Transverse colon (tissue), 4 donors: ENCODE results near the gene DUSP15.

Source experiments
- EP300 ChIP-seq: sonication (generic); formaldehyde crosslinking; IDR thresholded peaks from one replicate; pipeline ENCODE4 v1.6.1; 2017; ENCODE audit warnings: antibody characterized with exemption, low read depth
- POLR2A ChIP-seq: fragments of 450-650 bp; IDR thresholded peaks from one replicate; pipeline ENCODE4 v1.6.1; 2016; ENCODE audit warnings: antibody characterized with exemption, mild to moderate bottlenecking, moderate library complexity
- POLR2AphosphoS5 ChIP-seq, 3 donors: sonication (generic); formaldehyde crosslinking; IDR thresholded peaks; one replicate each; pipeline ENCODE4 v1.6.1; 2016; ENCODE audit warnings: antibody characterized with exemption in 3 of 3
- TF ChIP-seq, protein P1 (sequence below), 5 experiments: fragments of 200-600 bp in 3 of 5; fragments of 450-650 bp in 2 of 5; sonication (generic) in 3 of 5; IDR thresholded peaks; 1 replicate in 2 of 5; 2 replicates in 3 of 5; pipeline ENCODE4 v1.5.1; 2016 to 2017; ENCODE audit warnings: antibody characterized with exemption in 5 of 5, inconsistent platforms in 3 of 5, mild to moderate bottlenecking in 2 of 5, moderate library complexity in 1 of 5

- TF ChIP-seq POLR2AphosphoS5 (IDR thresholded peaks at IDR 0.05) (no peak), POLR2A (no peak), EP300 (no peak)
- TF ChIP-seq, protein P1, sequence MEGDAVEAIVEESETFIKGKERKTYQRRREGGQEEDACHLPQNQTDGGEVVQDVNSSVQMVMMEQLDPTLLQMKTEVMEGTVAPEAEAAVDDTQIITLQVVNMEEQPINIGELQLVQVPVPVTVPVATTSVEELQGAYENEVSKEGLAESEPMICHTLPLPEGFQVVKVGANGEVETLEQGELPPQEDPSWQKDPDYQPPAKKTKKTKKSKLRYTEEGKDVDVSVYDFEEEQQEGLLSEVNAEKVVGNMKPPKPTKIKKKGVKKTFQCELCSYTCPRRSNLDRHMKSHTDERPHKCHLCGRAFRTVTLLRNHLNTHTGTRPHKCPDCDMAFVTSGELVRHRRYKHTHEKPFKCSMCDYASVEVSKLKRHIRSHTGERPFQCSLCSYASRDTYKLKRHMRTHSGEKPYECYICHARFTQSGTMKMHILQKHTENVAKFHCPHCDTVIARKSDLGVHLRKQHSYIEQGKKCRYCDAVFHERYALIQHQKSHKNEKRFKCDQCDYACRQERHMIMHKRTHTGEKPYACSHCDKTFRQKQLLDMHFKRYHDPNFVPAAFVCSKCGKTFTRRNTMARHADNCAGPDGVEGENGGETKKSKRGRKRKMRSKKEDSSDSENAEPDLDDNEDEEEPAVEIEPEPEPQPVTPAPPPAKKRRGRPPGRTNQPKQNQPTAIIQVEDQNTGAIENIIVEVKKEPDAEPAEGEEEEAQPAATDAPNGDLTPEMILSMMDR (IDR thresholded peaks at IDR 0.05) = no peak
These were observed 43.8 kb upstream of the DUSP15 start for GRCh38 chr20:31914170-31914569.
